Activated CD4-positive, alpha-beta T cell treated with anti-CD3 and anti-CD28 coated beads, Interleukin-2, Interleukin-6, amounts not matched to agents 100 ng/mL and 50 ng/mL, durations not matched to agents 16 hours and 8 hours (primary cell): ENCODE measurements around the gene NEDD8.
A peak's percentile ranks its signal among the peaks of the same experiment; 100 is the strongest.
"Not testable (repeated sequence)": the region's sequence is repeated elsewhere in the genome, so short reads cannot be mapped to it uniquely, and the experiment has no call there.

Experiments used
- DNase-seq: peaks from one replicate; pipeline ENCODE4 v3.0.0-alpha.2; 2020

NEDD8 gene

GRCh38 chr14:24246765-24247212 lies 14.6 kb upstream of the NEDD8 start:
- peak; percentile 82 for DNase-seq

- DNase-seq = not testable (repeated sequence)
Observed at GRCh38 chr14:24245350-24245749, 13.2 kb upstream of the NEDD8 start.

GRCh38 chr14:24243336-24243836 lies 11.2 kb upstream of the NEDD8 start:
- DNase-seq = no peak

GRCh38 chr14:24241829-24242443 lies 9.8 kb upstream of the NEDD8 start:
- peak; percentile 95 for DNase-seq

- no peak for DNase-seq
Observed at GRCh38 chr14:24240110-24240918, 8.1 kb upstream of the NEDD8 start.

GRCh38 chr14:24238527-24239037 lies 6.4 kb upstream of the NEDD8 start:
- DNase-seq = no peak

- no peak for DNase-seq
Observed at GRCh38 chr14:24238123-24238522, 6.0 kb upstream of the NEDD8 start.

GRCh38 chr14:24237463-24237955 lies 5.3 kb upstream of the NEDD8 start:
- no peak for DNase-seq

GRCh38 chr14:24236689-24237462 lies 4.7 kb upstream of the NEDD8 start:
- DNase-seq = no peak

- DNase-seq = no peak
Observed at GRCh38 chr14:24235804-24236688, 3.9 kb upstream of the NEDD8 start.

- DNase-seq = no peak
Observed at GRCh38 chr14:24234095-24235005, 2.2 kb upstream of the NEDD8 start.

- peak; percentile 29 for DNase-seq
Observed at GRCh38 chr14:24233538-24233866, 1.3 kb upstream of the NEDD8 start.

- DNase-seq = peak; percentile 20
Observed at GRCh38 chr14:24232645-24233537, 724 bp upstream of the NEDD8 start, which contains the start of gene GMPR2. Gene GMPR2, plus strand, starts transcription at chr14:24232929. Its CDS starts 325 bp downstream, at chr14:24233254.

- peak; percentile 43 for DNase-seq
Observed at GRCh38 chr14:24231263-24232120, 675 bp downstream of the NEDD8 start.

GRCh38 chr14:24228902-24229301 lies 3.3 kb downstream of the NEDD8 start:
- DNase-seq = no peak

- no peak for DNase-seq
Observed at GRCh38 chr14:24226473-24226872, 5.7 kb downstream of the NEDD8 start.

GRCh38 chr14:24224618-24225071 lies 7.5 kb downstream of the NEDD8 start:
- no peak for DNase-seq

GRCh38 chr14:24222987-24223386 lies 9.2 kb downstream of the NEDD8 start:
- DNase-seq = not testable (repeated sequence)

- no peak for DNase-seq
Observed at GRCh38 chr14:24219521-24219920, 12.6 kb downstream of the NEDD8 start.
